Measurements from ENCODE around the gene CD3E. TPM values are rescaled to one million over a fixed set of nuclear protein-coding genes. Genes with fewer than 3 reads are reported as not detected.

The CD3E gene
- total RNA-seq, 1 donor from 2014 or later: 0.38 TPM

DNA sequence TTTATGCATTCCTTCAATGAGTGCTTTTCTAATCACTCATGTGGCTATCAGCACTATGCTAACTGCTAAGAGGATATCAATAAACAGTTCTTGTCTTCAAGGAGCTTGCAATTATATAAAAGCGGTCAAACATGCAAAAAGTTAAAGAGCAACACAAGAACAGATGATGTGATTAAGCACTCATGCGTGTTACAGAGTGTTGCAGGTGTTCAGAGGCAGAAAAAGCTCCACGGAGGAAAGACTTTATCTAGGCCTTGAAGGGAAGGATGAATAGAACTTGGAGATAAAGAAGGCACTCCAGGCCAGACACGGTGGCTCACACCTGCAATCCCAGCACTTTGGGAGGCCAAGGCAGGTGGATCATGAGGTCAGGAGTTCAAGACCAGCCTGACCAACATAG is 13.6 kb downstream of the CD3E start:
- DNase-seq (no peak), ATAC-seq (ENCODE audit: poor library complexity) (no peak)
- intact Hi-C loops (cut with DNase I): no loop called here

DNA sequence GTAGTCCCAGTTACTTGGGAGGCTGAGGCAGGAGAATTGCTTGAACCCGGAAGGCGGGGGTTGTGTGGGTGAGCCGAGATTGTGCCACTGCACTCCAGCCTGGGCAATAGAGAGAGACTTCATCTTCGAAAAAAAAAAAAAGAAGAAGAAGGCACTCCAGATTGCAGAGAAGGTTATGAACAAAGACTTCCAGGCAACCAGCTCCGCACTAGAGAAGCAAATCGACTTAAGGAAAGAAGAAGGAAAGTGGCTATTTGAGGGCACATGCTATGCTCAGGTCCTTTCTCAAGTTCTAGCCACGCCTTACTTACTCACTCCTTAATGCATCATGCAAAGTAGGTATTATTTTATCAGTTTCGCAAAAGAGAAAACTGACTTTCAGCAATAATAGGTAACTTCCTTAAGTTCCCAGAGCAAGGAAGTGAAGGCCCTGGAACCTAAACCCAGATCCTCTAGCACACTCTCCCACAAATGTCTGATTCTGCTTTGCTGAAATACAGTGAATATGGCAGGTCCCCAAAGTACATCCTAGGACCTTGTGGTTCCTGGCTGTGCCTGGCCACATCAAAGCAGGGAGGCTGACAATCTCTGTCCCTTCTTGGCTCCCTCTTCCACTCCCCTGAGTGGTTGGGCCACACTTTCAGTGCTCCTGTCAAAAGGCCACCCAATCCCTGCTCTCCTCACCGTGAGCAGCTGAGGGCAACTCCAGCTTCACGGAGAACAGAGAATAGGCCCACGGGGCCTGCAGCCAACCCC is 14.2 kb downstream of the CD3E start:
- ATAC-seq (ENCODE audit: poor library complexity) (no peak), DNase-seq (no peak)
- intact Hi-C loops (cut with DNase I): no loop called here

DNA sequence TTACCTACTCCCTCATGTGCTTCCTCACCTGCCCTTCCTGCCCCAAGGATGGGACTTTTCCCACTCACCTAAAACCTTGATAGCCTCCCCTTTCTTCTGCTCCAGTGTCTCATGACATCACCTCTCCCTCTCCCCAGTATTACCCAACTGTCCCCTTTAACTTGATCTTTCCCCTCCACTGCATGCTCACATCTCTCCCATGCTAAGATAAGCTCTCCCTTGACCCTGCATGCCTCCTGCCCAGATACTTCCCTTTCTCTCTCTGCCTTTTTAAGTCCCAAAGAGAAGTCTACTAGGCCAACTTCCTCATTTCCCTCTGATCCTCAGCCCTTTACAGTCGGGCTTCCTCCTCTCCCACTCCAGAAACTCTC is 14.8 kb downstream of the CD3E start:
- DNase-seq (no peak), ATAC-seq (ENCODE audit: poor library complexity) (peak; percentile 47)
- intact Hi-C loops (cut with DNase I): no loop called here

GRCh38 chr11:118320515-118320914 is 16.0 kb downstream of the CD3E start:
- DNase-seq (no peak), ATAC-seq (ENCODE audit: poor library complexity) (no peak)
- intact Hi-C loops (cut with DNase I): no loop called here

DNA sequence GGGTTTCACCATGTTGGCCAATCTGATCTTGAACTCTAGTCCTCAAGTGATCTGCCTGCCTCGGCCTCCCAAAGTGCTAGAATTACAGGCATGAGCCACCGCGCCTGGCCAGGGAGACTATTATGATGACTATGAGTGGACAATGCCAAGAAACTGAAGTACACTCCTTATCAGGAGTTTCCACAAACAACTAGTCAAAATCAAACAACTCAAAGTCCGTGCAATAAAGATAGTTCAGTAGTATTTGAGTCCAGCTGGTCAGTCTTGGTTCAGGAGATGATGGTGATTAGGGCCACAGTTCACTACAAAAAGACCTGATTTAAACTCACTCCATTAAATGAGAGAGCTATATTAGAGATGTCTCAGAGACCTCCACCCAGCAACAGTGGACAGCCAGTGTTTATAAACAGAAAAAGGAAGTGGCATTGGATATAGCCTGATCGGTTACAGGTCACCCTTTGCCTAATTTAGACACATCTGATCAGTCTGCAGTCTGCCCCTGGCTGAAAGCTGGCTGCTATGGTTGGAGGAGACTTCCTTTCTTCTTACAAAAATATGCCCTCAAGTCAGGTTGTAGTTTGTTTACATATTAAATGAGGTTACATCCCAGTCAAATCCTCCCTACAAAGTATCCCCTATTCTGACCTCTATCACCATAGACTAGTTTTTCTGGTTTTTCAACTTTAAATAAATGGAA is 17.0 kb downstream of the CD3E start:
- ATAC-seq (ENCODE audit: poor library complexity) (peak; percentile 42), DNase-seq (no peak)
- intact Hi-C loops (cut with DNase I): no loop called here

DNA sequence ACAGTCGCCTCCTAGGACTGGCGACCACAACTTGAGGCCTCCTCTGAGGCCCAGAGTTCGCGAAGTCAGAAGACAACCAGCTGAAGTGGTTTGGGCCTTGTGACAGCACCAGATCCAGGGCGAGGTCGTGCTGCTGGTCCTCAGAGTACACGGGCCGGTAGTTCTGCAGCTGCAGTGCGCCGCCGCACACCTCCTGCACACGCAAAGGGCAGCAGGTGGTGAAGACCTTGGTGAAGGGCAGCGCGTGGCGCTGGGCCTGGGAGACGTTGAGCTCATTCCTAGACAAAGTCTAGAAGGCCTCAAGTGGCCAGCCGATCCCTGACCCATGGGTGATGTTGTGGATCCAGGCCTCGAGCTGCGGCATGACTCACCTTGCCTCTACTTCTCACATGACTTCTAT is 18.2 kb downstream of the CD3E start:
- DNase-seq: no peak
- intact Hi-C loops (cut with DNase I): no loop called here
- no peak for ATAC-seq (ENCODE audit: poor library complexity)

DNA sequence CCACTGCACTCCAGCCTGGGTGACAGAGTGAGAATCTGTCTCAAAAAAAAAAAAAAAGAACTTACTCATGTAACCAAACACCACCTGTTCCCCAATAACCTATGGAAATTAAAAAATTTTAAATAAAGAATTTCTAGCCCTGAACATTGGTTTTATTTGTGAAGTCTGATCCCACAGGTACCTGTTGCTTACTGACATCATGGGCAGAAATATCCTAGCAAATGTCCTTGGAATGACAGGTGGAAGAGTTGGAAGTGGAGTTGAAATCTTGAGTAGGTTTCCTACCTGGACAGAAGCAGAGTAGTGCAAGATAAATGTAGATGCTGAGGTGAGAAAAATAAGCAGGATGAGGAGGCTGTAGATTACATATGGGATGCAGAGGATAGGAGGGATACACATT is 20.8 kb downstream of the CD3E start:
- intact Hi-C loops (cut with DNase I): no loop called here
- DNase-seq: no peak
- ATAC-seq (ENCODE audit: poor library complexity): no peak

DNA sequence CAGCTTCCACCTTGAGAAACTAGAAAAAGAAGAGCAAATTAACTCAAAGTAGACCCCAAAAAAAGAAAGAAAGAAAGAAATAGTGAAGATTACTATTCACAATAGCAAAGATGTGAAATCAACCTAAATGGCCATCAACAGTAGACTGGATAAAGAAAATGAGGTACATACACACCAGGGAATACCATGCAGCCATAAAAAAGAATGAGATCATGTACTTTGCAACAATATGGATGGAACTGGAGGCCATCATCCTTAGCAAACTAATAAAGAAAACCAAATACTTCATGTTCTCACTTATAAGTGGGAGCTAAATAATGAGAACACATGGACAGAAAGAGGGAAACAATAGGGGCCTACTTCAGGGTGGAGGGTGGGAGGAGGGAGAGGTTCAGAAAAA is 24.2 kb downstream of the CD3E start:
- intact Hi-C loops (cut with DNase I): no loop called here
- ATAC-seq (ENCODE audit: poor library complexity): no peak
- DNase-seq: no peak

DNA sequence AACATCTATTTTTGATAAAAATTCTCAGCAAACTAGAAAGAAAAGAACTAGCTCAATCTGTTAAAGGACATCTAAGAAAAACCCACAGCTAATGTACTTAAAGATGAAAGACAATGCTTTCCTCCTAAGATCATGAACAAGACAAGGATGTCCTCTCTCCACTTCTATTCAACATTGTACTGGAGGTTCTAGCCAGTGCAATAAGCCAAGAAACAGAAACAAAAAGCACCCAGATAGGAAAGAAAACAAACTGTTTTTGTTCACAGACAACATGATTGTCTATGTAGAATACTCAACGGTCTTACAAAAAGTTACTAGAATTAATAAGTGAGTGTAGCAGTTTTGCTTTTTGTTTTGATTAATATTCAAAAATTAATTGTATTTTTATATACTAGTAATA is 30.2 kb downstream of the CD3E start:
- intact Hi-C loops (cut with DNase I): no loop called here
- ATAC-seq (ENCODE audit: poor library complexity): no peak
- no peak for DNase-seq

GRCh38 chr11:118338637-118339061 is 34.1 kb downstream of the CD3E start:
- ATAC-seq (ENCODE audit: poor library complexity) (peak; percentile 38), DNase-seq (no peak)
- intact Hi-C loops (cut with DNase I): no loop called here

DNA sequence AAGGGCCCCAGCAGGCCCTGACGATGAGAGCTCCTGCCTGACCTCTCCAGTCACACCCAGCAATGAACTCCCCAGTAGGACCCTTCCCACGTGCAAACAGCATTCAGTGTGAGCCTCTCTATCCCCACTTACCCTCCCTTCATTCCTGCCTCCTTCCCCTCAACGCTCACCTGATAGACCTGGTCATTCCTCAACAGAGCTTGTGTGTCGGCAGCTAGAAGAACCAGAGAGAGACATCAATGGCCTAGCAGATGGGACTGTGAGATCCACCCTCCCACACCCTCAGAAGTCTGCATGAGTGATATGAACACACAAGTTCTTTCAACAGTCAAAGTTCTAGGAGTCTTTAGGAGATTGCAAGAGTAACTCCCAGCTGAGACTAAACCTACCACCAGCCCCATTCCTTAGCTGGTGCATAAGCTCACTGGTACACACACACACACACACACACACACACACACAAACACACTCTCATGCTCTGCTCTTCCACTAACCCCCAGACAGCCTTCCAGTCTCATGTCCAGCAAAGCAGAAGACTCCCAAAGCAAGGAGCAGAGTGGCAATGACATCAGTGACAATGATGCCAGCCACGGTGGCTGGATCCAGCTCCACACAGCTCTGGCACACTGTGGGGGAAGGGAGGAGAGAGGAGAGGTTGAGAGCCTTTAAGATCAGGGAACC is 34.9 kb downstream of the CD3E start:
- no peak for ATAC-seq (ENCODE audit: poor library complexity)
- intact Hi-C loops (cut with DNase I): no loop called here
- no peak for DNase-seq

GRCh38 chr11:118340449-118340848 is 35.9 kb downstream of the CD3E start:
- DNase-seq: no peak
- intact Hi-C loops (cut with DNase I): no loop called here
- ATAC-seq (ENCODE audit: poor library complexity): no peak

DNA sequence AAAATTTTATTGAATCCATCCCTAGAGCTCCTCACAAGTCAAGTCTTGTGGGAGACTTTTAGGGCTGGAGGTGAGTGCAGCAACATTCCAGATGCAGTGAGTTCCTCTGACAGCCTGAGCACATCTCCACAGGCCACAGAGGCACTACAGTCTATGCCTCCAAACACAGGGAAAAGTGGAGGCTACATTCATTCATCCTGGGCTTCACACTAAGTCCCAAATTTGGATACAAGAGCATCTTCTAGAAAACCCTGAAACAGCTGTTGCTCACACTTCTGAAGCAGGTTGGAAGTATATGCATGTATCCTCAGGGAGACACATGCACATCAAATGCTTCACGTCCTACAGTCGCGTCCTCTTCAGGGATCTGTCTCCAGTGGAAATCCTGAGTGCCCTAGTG is 36.7 kb downstream of the CD3E start:
- no peak for ATAC-seq (ENCODE audit: poor library complexity)
- intact Hi-C loops (cut with DNase I): no loop called here
- DNase-seq: no peak

- intact Hi-C loops (cut with DNase I): no loop called here
- ATAC-seq (ENCODE audit: poor library complexity) (no peak), DNase-seq (no peak)
These were observed 37.4 kb downstream of the CD3E start for GRCh38 chr11:118341815-118342489.

GRCh38 chr11:118342503-118343161 is 38.1 kb downstream of the CD3E start, which contains the start of gene CD3D:
CD3D (minus strand) TSS chr11:118342705; CDS start chr11:118342607, 98 bp downstream.
- DNase-seq (no peak), ATAC-seq (ENCODE audit: poor library complexity) (no peak)
- intact Hi-C loops (cut with DNase I): no loop called here

DNA sequence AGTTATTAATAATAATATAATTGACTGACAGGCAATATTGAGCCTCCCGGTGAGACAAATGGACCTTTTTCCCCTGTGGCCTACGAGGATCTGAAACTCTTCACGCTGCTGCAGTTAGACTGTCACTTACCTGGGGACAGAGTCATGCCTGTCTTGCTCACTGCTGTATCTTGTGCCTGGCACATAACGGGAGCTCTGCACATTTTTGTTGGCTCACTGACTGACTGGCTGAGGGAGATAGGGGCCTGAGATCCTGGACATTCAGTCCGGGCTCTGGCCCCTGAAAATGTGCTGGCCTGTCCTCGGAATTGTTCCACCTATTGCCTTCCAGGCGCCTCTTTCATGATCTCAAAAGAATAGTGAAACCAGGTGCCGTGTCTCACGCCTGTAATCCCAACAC is 38.7 kb downstream of the CD3E start:
- intact Hi-C loops (cut with DNase I): no loop called here
- ATAC-seq (ENCODE audit: poor library complexity) (no peak), DNase-seq (no peak)

- intact Hi-C loops (cut with DNase I): no loop called here
- DNase-seq (no peak), ATAC-seq (ENCODE audit: poor library complexity) (no peak)
These were observed 39.5 kb downstream of the CD3E start, which contains the start of gene CD3G for GRCh38 chr11:118343981-118344515. CD3G (plus strand) TSS chr11:118344344; CDS start chr11:118344424, 80 bp downstream.

GRCh38 chr11:118349475-118349874 is 44.9 kb downstream of the CD3E start:
- intact Hi-C loops (cut with DNase I): no loop called here
- ATAC-seq (ENCODE audit: poor library complexity): no peak
- DNase-seq: no peak

All from Right ventricle myocardium superior (tissue), 1 donor.